ENCODE results near the gene ADH1A. TPM values are rescaled to one million over a fixed set of nuclear protein-coding genes. Genes with fewer than 3 reads are reported as not detected.

The ADH1A gene
- total RNA-seq, 1 experiment from 2014 or later = not detected

GRCh38 chr4:99324979-99325378 lies 34.2 kb upstream of the ADH1A start:
- DNase-seq = no peak
- no peak for TF ChIP-seq EZH2 (IDR thresholded peaks at IDR 0.05; ENCODE audit: low read length, unreplicated experiment)
- no peak for TF ChIP-seq EZH2phosphoT487 (IDR thresholded peaks at IDR 0.05; ENCODE audit: borderline replicate concordance, low read length)
- no peak for TF ChIP-seq CTCF (conservative IDR thresholded peaks at IDR 0.05; ENCODE audit: low read depth, low read length)
- Histone ChIP-seq H3K9me3 (ENCODE audit: low read length) (no peaks in the 10 kb centered on the region), H3K9me2 (replicated peaks; ENCODE audit: low read length) (no peaks in the 10 kb centered on the region), H4K20me1 (ENCODE audit: low read length) (no peaks in the 10 kb centered on the region), H2AFZ (ENCODE audit: low read length) (no peak overlapping the region), H3F3A (ENCODE audit: low read length, unreplicated experiment) (no peaks in the 10 kb centered on the region), H3K27me3 (ENCODE audit: low read length) (no peaks in the 10 kb centered on the region), H3K4me3 (ENCODE audit: low read length) (no peak overlapping the region), H3K36me3 (ENCODE audit: low read depth, low read length) (no peaks in the 10 kb centered on the region), H3K9ac (ENCODE audit: low read length) (no peak overlapping the region), H3K4me1 (ENCODE audit: insufficient read depth, low read length) (no peaks in the 10 kb centered on the region), H3K79me2 (ENCODE audit: low read length) (no peaks in the 10 kb centered on the region), H3K27ac (ENCODE audit: low read length) (no peak overlapping the region), H3K4me2 (ENCODE audit: low read length) (no peak overlapping the region)
- intact Hi-C loops (cut with micrococcal nuclease) = no loop called here
- POLR2A ChIA-PET (ENCODE audit: unreplicated experiment) = no interaction called here
- BruUV-seq (replicated peaks) = no TSS peak
- ATAC-seq = no peak
- CTCF ChIA-PET = no interaction called here

GRCh38 chr4:99324361-99324760 lies 33.6 kb upstream of the ADH1A start:
- Histone ChIP-seq H3K4me3 (ENCODE audit: low read length) (no peak overlapping the region), H3K79me2 (ENCODE audit: low read length) (no peaks in the 10 kb centered on the region), H4K20me1 (ENCODE audit: low read length) (no peaks in the 10 kb centered on the region), H3F3A (ENCODE audit: low read length, unreplicated experiment) (no peaks in the 10 kb centered on the region), H3K4me2 (ENCODE audit: low read length) (no peak overlapping the region), H3K36me3 (ENCODE audit: low read depth, low read length) (no peaks in the 10 kb centered on the region), H3K9me2 (replicated peaks; ENCODE audit: low read length) (no peaks in the 10 kb centered on the region), H3K9ac (ENCODE audit: low read length) (no peak overlapping the region), H2AFZ (ENCODE audit: low read length) (no peak overlapping the region), H3K27ac (ENCODE audit: low read length) (no peak overlapping the region), H3K27me3 (ENCODE audit: low read length) (no peaks in the 10 kb centered on the region), H3K9me3 (ENCODE audit: low read length) (no peaks in the 10 kb centered on the region), H3K4me1 (ENCODE audit: insufficient read depth, low read length) (no peaks in the 10 kb centered on the region)
- CTCF ChIA-PET = no interaction called here
- intact Hi-C loops (cut with micrococcal nuclease) = no loop called here
- POLR2A ChIA-PET (ENCODE audit: unreplicated experiment) = no interaction called here
- DNase-seq (no peak), ATAC-seq (no peak)
- no TSS peak for BruUV-seq (replicated peaks)
- TF ChIP-seq EZH2phosphoT487 (IDR thresholded peaks at IDR 0.05; ENCODE audit: borderline replicate concordance, low read length) = no peak
- TF ChIP-seq EZH2 (IDR thresholded peaks at IDR 0.05; ENCODE audit: low read length, unreplicated experiment) = no peak
- TF ChIP-seq CTCF (conservative IDR thresholded peaks at IDR 0.05; ENCODE audit: low read depth, low read length) = no peak

GRCh38 chr4:99323756-99324155 lies 33.0 kb upstream of the ADH1A start:
- no peaks in the 10 kb centered on the region for H3K9me3 ChIP-seq (ENCODE audit: low read length)
- H3K4me1 ChIP-seq (ENCODE audit: insufficient read depth, low read length) = no peaks in the 10 kb centered on the region
- no peaks in the 10 kb centered on the region for H3K36me3 ChIP-seq (ENCODE audit: low read depth, low read length)
- no peak overlapping the region for H3K4me2 ChIP-seq (ENCODE audit: low read length)
- no peaks in the 10 kb centered on the region for H4K20me1 ChIP-seq (ENCODE audit: low read length)
- H3K27ac ChIP-seq (ENCODE audit: low read length) = no peak overlapping the region
- no peak overlapping the region for H2AFZ ChIP-seq (ENCODE audit: low read length)
- H3K4me3 ChIP-seq (ENCODE audit: low read length) = no peak overlapping the region
- no peak for DNase-seq
- no peak for TF ChIP-seq EZH2 (IDR thresholded peaks at IDR 0.05; ENCODE audit: low read length, unreplicated experiment)
- no peak for TF ChIP-seq EZH2phosphoT487 (IDR thresholded peaks at IDR 0.05; ENCODE audit: borderline replicate concordance, low read length)
- no peak for TF ChIP-seq CTCF (conservative IDR thresholded peaks at IDR 0.05; ENCODE audit: low read depth, low read length)
- intact Hi-C loops (cut with micrococcal nuclease) = no loop called here
- no peaks in the 10 kb centered on the region for H3K9me2 ChIP-seq (replicated peaks; ENCODE audit: low read length)
- H3K27me3 ChIP-seq (ENCODE audit: low read length) = no peaks in the 10 kb centered on the region
- no peak for ATAC-seq
- ChIA-PET CTCF (no interaction called here), POLR2A (ENCODE audit: unreplicated experiment) (no interaction called here)
- no TSS peak for BruUV-seq (replicated peaks)
- no peak overlapping the region for H3K9ac ChIP-seq (ENCODE audit: low read length)
- no peaks in the 10 kb centered on the region for H3F3A ChIP-seq (ENCODE audit: low read length, unreplicated experiment)
- H3K79me2 ChIP-seq (ENCODE audit: low read length) = no peaks in the 10 kb centered on the region

Data from PC-3 (cell line).